ENCODE results near the gene ECHDC1. TPM values are rescaled to one million over a fixed set of nuclear protein-coding genes. Genes with fewer than 3 reads are reported as not detected.

ECHDC1 gene
- total and polyA plus RNA-seq, 2 of the 8 experiments (the other 6 are each of a cell fraction or from before 2014, with no cell fraction given), result 11.3 to 60.5 TPM

- TF ChIP-seq POU5F1 (IDR thresholded peaks at IDR 0.05; ENCODE audit: low read depth, low read length), result no peak
- peak; percentile 24 for TF ChIP-seq SAP30 (IDR thresholded peaks at IDR 0.05; ENCODE audit: insufficient read depth, insufficient replicate concordance, low read length)
Observed at GRCh38 chr6:127342946-127343808, at the start of gene ECHDC1 (continued).
